ENCODE measurements around the gene CAVIN1.

- TF ChIP-seq CTCF (IDR thresholded peaks at IDR 0.05 in 8 of 11, conservative IDR thresholded peaks at IDR 0.05 in 3 of 11) (no peak), POLR2A (IDR thresholded peaks at IDR 0.05) (no peak), POLR2AphosphoS5 (IDR thresholded peaks at IDR 0.05) (no peak)
These were observed 6.8 kb upstream of the CAVIN1 start for GRCh38 chr17:42429726-42430447.
